H1 (cell line): ENCODE data around the gene RAB11FIP5. TPM values are rescaled to one million over a fixed set of nuclear protein-coding genes. Genes with fewer than 3 reads are reported as not detected.

ENCODE experiments used
- CTCF ChIA-PET: fragments of 300-600 bp; sonication (Branson Sonifier 250); formaldehyde crosslinking; loops from one replicate; lab custom pipeline; 2021; ENCODE audit not compliant: partially characterized antibody; lab: Charles Lee
- POLR2A ChIA-PET: fragments of 300-600 bp; sonication (Branson Sonifier 250); formaldehyde crosslinking; loops from one replicate; lab custom pipeline; 2021; ENCODE audit warnings: inconsistent platforms; ENCODE audit not compliant: partially characterized antibody; lab: Charles Lee
- DNase-seq, 2 experiments: peaks; one replicate each; pipeline versions ENCODE4 v3.0.0 to v3.0.0-alpha.2; 2010 to 2022; ENCODE audit warnings: low spot score in 2 of 2, low read depth in 1 of 2, mixed read lengths in 1 of 2
- FAIRE-seq: peaks from 2 replicates; lab custom pipeline; 2011; peaks lifted over from hg19 to GRCh38; lab: Jason Lieb, UNC
- H2AFZ ChIP-seq: 2 replicates; pipeline ENCODE4 v1.8.1; 2012; ENCODE audit warnings: low read length, inconsistent platforms
- H2AK5ac ChIP-seq: 2 replicates; pipeline ENCODE4 v1.6.1; 2013; ENCODE audit warnings: low read depth, low read length
- H2BK120ac ChIP-seq: replicated peaks from 2 replicates; pipeline ENCODE3; 2013; ENCODE audit warnings: low read depth, low read length, inconsistent platforms
- H2BK12ac ChIP-seq: 2 replicates; pipeline ENCODE4 v1.6.1; 2013; ENCODE audit warnings: low read depth, low read length
- H2BK15ac ChIP-seq: 2 replicates; pipeline ENCODE4 v1.6.1; 2013; ENCODE audit warnings: low read length
- H2BK20ac ChIP-seq: 2 replicates; pipeline ENCODE4 v1.6.1; 2013; ENCODE audit warnings: low read length
- H2BK5ac ChIP-seq: 2 replicates; pipeline ENCODE4 v1.6.1; 2013; ENCODE audit warnings: low read depth, low read length
- H3K14ac ChIP-seq: 2 replicates; pipeline ENCODE4 v1.6.1; 2013; ENCODE audit warnings: inconsistent platforms; ENCODE audit not compliant: insufficient read length
- H3K18ac ChIP-seq: 2 replicates; pipeline ENCODE4 v1.6.1; 2013; ENCODE audit warnings: low read length; ENCODE audit errors: extremely low read depth
- H3K23ac ChIP-seq: 2 replicates; pipeline ENCODE4 v1.6.1; 2013; ENCODE audit warnings: inconsistent platforms; ENCODE audit not compliant: insufficient read length
- H3K23me2 ChIP-seq: 2 replicates; pipeline ENCODE4 v1.6.1; 2013; ENCODE audit warnings: low read depth, low read length
- H3K27ac ChIP-seq: 2 replicates; pipeline ENCODE4 v1.6.1; 2011; ENCODE audit warnings: low read depth, low read length, inconsistent platforms
- H3K27me3 ChIP-seq, 4 experiments: replicated peaks in 1 of 4; 1 replicate in 1 of 4; 2 replicates in 3 of 4; pipeline versions ENCODE4 v1.6.1 to v1.8.1; 2011 to 2013; ENCODE audit warnings: low read length in 3 of 4, mild to moderate bottlenecking in 3 of 4, inconsistent platforms in 2 of 4, mixed read lengths in 2 of 4, moderate library complexity in 1 of 4; ENCODE audit not compliant: control insufficient read depth in 3 of 4, insufficient read depth in 3 of 4; ENCODE audit errors: extremely low read depth in 1 of 4
- H3K36me3 ChIP-seq, 4 experiments: 2 replicates each; pipeline versions ENCODE4 v1.6.1 to v1.8.1; 2011 to 2013; ENCODE audit warnings: mild to moderate bottlenecking in 4 of 4, low read length in 3 of 4, moderate library complexity in 2 of 4, control low read depth in 1 of 4, inconsistent platforms in 1 of 4; ENCODE audit not compliant: insufficient read depth in 4 of 4, control insufficient read depth in 2 of 4
- H3K4ac ChIP-seq: replicated peaks from 2 replicates; pipeline ENCODE3; 2013; ENCODE audit warnings: low read length, low read depth, mixed read lengths, inconsistent platforms; ENCODE audit not compliant: insufficient read length
- H3K4me1 ChIP-seq, 4 experiments: replicated peaks in 1 of 4; 1 replicate in 1 of 4; 2 replicates in 3 of 4; pipeline versions ENCODE4 v1.6.1 to v1.8.1; 2011 to 2013; ENCODE audit warnings: low read length in 3 of 4, inconsistent platforms in 2 of 4, mixed read lengths in 1 of 4; ENCODE audit not compliant: insufficient read depth in 4 of 4, control insufficient read depth in 3 of 4
- H3K4me2 ChIP-seq, 2 experiments: 2 replicates each; pipeline versions ENCODE4 v1.6.1 to v1.8.1; 2011 to 2013; ENCODE audit warnings: low read depth in 2 of 2, low read length in 2 of 2, control low read depth in 1 of 2, inconsistent platforms in 1 of 2, mild to moderate bottlenecking in 1 of 2; ENCODE audit not compliant: insufficient read depth in 1 of 2
- H3K4me3 ChIP-seq, 4 experiments: fragments of 200-600, 300-600 bp in 1 of 4; sonication (generic), shearing (Covaris generic), sonication (Bioruptor Twin) in 1 of 4; 2 replicates each; pipeline versions ENCODE4 v1.5.1 to v1.8.1; 2011 to 2016; ENCODE audit warnings: low read length in 4 of 4, low read depth in 3 of 4, control low read depth in 2 of 4, inconsistent platforms in 2 of 4, mild to moderate bottlenecking in 2 of 4, mixed read lengths in 1 of 4, moderate library complexity in 1 of 4; ENCODE audit not compliant: insufficient read depth in 2 of 4; ENCODE audit errors: extremely low read depth in 1 of 4
- H3K56ac ChIP-seq: replicated peaks from 2 replicates; pipeline ENCODE3; 2013; ENCODE audit warnings: low read depth, mild to moderate bottlenecking, mixed read lengths, low read length, inconsistent platforms; ENCODE audit not compliant: insufficient read length
- H3K79me1 ChIP-seq: 2 replicates; pipeline ENCODE4 v1.6.1; 2013; ENCODE audit warnings: low read depth, low read length, control low read depth
- H3K79me2 ChIP-seq, 2 experiments: 2 replicates each; pipeline versions ENCODE4 v1.6.1 to v1.8.1; 2012 to 2013; ENCODE audit warnings: low read length in 2 of 2, mild to moderate bottlenecking in 2 of 2, inconsistent platforms in 1 of 2; ENCODE audit not compliant: insufficient read depth in 2 of 2, control insufficient read depth in 1 of 2
- H3K9ac ChIP-seq, 4 experiments: replicated peaks in 1 of 4; 1 replicate in 1 of 4; 2 replicates in 3 of 4; pipeline versions ENCODE4 v1.6.1 to v1.8.1; 2011 to 2013; ENCODE audit warnings: low read depth in 3 of 4, low read length in 3 of 4, control low read depth in 2 of 4, mild to moderate bottlenecking in 2 of 4, moderate library complexity in 2 of 4, inconsistent platforms in 1 of 4; ENCODE audit errors: extremely low read depth in 1 of 4
- H3K9me3 ChIP-seq, 2 experiments: 2 replicates each; pipeline versions ENCODE4 v1.6.1 to v1.8.1; 2012 to 2013; ENCODE audit warnings: mild to moderate bottlenecking in 2 of 2, moderate library complexity in 2 of 2, control low read depth in 1 of 2, inconsistent platforms in 1 of 2, low read depth in 1 of 2, low read length in 1 of 2, mixed read lengths in 1 of 2; ENCODE audit not compliant: insufficient read depth in 2 of 2
- H4K20me1 ChIP-seq, 2 experiments: replicated peaks in 1 of 2; 2 replicates each; pipeline versions ENCODE3 to v1.8.1; 2011 to 2013; ENCODE audit warnings: inconsistent platforms in 2 of 2, low read length in 2 of 2, mild to moderate bottlenecking in 1 of 2; ENCODE audit not compliant: insufficient read depth in 2 of 2, control insufficient read depth in 1 of 2
- H4K5ac ChIP-seq: 2 replicates; pipeline ENCODE4 v1.6.1; 2013; ENCODE audit warnings: low read length, low read depth, mixed read lengths, inconsistent platforms; ENCODE audit not compliant: insufficient read length
- H4K8ac ChIP-seq: 2 replicates; pipeline ENCODE4 v1.8.0; 2013; ENCODE audit warnings: mild to moderate bottlenecking, moderate library complexity, low read length, inconsistent platforms; ENCODE audit not compliant: insufficient read depth; ENCODE audit errors: extremely low read depth
- H4K91ac ChIP-seq: replicated peaks from 2 replicates; pipeline ENCODE3; 2013; ENCODE audit warnings: low read length, mixed read lengths, inconsistent platforms; ENCODE audit not compliant: insufficient read length
- EP300 ChIP-seq, 2 experiments: IDR thresholded peaks; 1 replicate in 1 of 2; 2 replicates in 1 of 2; pipeline ENCODE4 v1.6.1; 2011 to 2012; ENCODE audit warnings: low read depth in 2 of 2, low read length in 2 of 2, mild to moderate bottlenecking in 2 of 2, borderline replicate concordance in 1 of 2, inconsistent platforms in 1 of 2, moderate library complexity in 1 of 2
- RXRA ChIP-seq: IDR thresholded peaks from 2 replicates; pipeline ENCODE4 v1.6.1; 2011; ENCODE audit warnings: low read depth, mild to moderate bottlenecking, low read length, moderate library complexity; ENCODE audit not compliant: insufficient read depth
- TBP ChIP-seq: IDR thresholded peaks from 2 replicates; pipeline ENCODE4 v1.6.1; 2011; ENCODE audit warnings: low read depth, low read length, improper control_type of control experiment
- ZNF274 ChIP-seq: IDR thresholded peaks from 2 replicates; pipeline ENCODE4 v1.7.0; 2012; ENCODE audit warnings: low read length, borderline replicate concordance; ENCODE audit errors: extremely low read depth
- WGBS, 2 experiments: shearing (Covaris generic) in 1 of 2; methylation state at CpG; one replicate each; pipeline versions ENCODE4 v1.1.6 to v1.1.7; 2013 to 2015; ENCODE audit warnings: low lambda C conversion rate in 2 of 2, mixed read lengths in 2 of 2, inconsistent platforms in 1 of 2, low coverage in 1 of 2, missing lambda C conversion rate in 1 of 2; ENCODE audit not compliant: insufficient replicate concordance in 2 of 2, insufficient coverage in 1 of 2, insufficient read length in 1 of 2; ENCODE audit errors: extremely low coverage in 1 of 2, missing lambda C conversion rate in 1 of 2; 5-methylcytosine and 5-hydroxymethylcytosine counted together
- polyA plus RNA-seq, 7 experiments: library from polyadenylated mRNA; depleted of rRNA in 3 of 7; stranded (reverse) in 5 of 7; unstranded in 2 of 7; fragments of >200 nt in 5 of 7; fragments of 200-250 nt in 2 of 7; gene quantifications; 1 replicate in 5 of 7; 2 replicates in 1 of 7; 4 replicates in 1 of 7; pipeline versions ENCODE4 v1.2.1 to v1.2.3, GENCODE V29; 2011 to 2013; ENCODE audit warnings: missing spikeins in 2 of 7, mixed read lengths in 2 of 7
- total RNA-seq: library from RNA; stranded (reverse); fragmentation: NEBNext Ultra II Directional; extraction: Animal tissue kit (Norgen Biotek cat#: 25700); gene quantifications from 2 replicates; pipeline ENCODE4 v1.2.1, GENCODE V29; 2021
- TF ChIP-seq, protein P1 (sequence below): IDR thresholded peaks from 2 replicates; pipeline ENCODE4 v1.6.1; 2011; ENCODE audit warnings: low read length, improper control_type of control experiment
- TF ChIP-seq, protein P2 (sequence below): IDR thresholded peaks from 2 replicates; pipeline ENCODE4 v1.6.1; 2012; ENCODE audit warnings: inconsistent platforms
- TF ChIP-seq, protein P3 (sequence below): IDR thresholded peaks from 2 replicates; pipeline ENCODE4 v1.6.1; 2012; ENCODE audit warnings: low read length, inconsistent platforms

The RAB11FIP5 gene
- total and polyA plus RNA-seq, 2 of the 8 experiments (the other 6 are each of a cell fraction or from before 2014, with no cell fraction given): 6.3 to 17.0 TPM

DNA sequence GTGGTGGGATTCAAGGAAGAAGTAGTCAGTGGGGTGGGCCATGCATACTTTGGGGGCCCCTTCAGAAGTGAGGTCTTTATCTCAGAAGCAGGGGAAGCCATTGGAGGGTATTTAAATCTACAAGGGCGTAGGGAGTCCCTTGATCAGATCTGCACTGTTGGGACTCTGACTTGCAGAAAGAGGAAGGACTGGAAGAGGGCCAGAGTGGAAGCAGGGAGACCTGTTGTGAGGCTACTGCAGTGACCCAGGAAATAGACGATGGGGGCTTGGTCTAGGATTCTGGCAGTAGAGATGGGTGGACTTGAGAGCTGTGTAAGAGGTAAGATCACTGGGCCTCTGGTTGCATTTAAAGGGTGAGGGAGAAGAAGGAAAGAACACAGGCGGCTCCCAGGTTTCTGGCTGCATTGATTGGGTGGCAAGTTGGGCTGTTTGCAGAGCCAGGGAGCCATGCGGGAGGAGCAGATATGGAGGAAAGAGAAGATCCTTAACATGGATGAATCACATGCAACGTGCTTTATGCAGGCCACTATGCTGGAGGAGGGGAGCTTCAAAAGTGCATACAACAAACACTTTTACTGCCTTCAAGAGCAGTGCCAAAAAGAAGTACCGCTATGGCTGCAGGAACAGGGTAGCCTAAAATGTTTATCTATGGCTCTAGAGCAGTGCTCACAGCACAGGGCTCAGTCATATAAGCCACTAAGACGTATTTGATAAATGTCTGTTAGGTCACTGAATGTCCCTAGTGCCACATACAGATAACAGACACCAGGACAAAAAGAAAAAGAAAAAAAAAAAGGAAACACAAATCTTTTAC is 43.5 kb downstream of the RAB11FIP5 start:
- Histone ChIP-seq H3K4me1 (peaks cover 4 to 18% (median 8%) of the 10 kb centered on the region in 4 experiments; a peak in 6 of 7 replicates), H3K23me2 (peaks cover 14% of the 10 kb centered on the region; the same call in 1 of the 2 replicates), H4K5ac (no peak overlapping the region), H2BK5ac (no peak overlapping the region), H4K91ac (no peak overlapping the region), H4K20me1 (peaks cover 3 to 16% of the 10 kb centered on the region in 2 experiments), H3K79me1 (peaks cover 16% of the 10 kb centered on the region; the same call in 1 of the 2 replicates), H2BK20ac (no peak overlapping the region), H2BK120ac (no peak overlapping the region), H3K9ac (peak overlapping the region in 1 of 4 experiments; percentile 65; a peak in 1 of 7 replicates), H3K79me2 (peaks cover 4 to 45% of the 10 kb centered on the region in 2 experiments; a peak in 3 of 4 replicates), H3K18ac (no peak overlapping the region), H3K56ac (no peak overlapping the region), H3K27me3 (peaks cover 0 to 4% (median 0%) of the 10 kb centered on the region in 4 experiments; a peak in 4 of 7 replicates), H3K9me3 (no peaks in the 10 kb centered on the region), H3K14ac (no peak overlapping the region), H2AK5ac (0 out of 2 replicates have a peak overlapping the region, but pooled peaks have one; percentile 13), H2BK15ac (no peak overlapping the region), H2BK12ac (0 out of 2 replicates have a peak overlapping the region, but pooled peaks have one; percentile 23), H3K4ac (no peak overlapping the region), H3K23ac (no peak overlapping the region), H3K27ac (no peak overlapping the region), H3K4me2 (peak overlapping the region; percentile 85 to 97), H4K8ac (no peak overlapping the region), H2AFZ (no peak overlapping the region), H3K4me3 (peak overlapping the region; percentile 63 to 86 (median 76); a peak in 7 of 8 replicates), H3K36me3 (no peaks in the 10 kb centered on the region)
- ChIA-PET POLR2A (interaction anchor here (0.7 to 0.9 kb wide), 3 partner anchors 8 to 89 kb away, joined by 3 to 4 read pairs (median 4); no protein-coding TSS in a partner anchor), CTCF (no interaction called here)
- DNase-seq (no peak), FAIRE-seq (no peak)
- WGBS, 2 experiments: 85% methylated on average over 7 of the region's 7 CpGs; no CpG with 5 or more reads in 1 of the 2 experiments
- TF ChIP-seq ZNF274 (no peak), EP300 (IDR thresholded peaks at IDR 0.05; ENCODE audit: borderline replicate concordance in 1 of 2, low read depth in 2 of 2, low read length in 2 of 2) (no peak), TBP (no peak), RXRA (no peak)
- TF ChIP-seq, protein P1, sequence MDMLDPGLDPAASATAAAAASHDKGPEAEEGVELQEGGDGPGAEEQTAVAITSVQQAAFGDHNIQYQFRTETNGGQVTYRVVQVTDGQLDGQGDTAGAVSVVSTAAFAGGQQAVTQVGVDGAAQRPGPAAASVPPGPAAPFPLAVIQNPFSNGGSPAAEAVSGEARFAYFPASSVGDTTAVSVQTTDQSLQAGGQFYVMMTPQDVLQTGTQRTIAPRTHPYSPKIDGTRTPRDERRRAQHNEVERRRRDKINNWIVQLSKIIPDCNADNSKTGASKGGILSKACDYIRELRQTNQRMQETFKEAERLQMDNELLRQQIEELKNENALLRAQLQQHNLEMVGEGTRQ: no peak
- TF ChIP-seq, protein P2, sequence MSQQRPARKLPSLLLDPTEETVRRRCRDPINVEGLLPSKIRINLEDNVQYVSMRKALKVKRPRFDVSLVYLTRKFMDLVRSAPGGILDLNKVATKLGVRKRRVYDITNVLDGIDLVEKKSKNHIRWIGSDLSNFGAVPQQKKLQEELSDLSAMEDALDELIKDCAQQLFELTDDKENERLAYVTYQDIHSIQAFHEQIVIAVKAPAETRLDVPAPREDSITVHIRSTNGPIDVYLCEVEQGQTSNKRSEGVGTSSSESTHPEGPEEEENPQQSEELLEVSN: no peak
- TF ChIP-seq, protein P3, sequence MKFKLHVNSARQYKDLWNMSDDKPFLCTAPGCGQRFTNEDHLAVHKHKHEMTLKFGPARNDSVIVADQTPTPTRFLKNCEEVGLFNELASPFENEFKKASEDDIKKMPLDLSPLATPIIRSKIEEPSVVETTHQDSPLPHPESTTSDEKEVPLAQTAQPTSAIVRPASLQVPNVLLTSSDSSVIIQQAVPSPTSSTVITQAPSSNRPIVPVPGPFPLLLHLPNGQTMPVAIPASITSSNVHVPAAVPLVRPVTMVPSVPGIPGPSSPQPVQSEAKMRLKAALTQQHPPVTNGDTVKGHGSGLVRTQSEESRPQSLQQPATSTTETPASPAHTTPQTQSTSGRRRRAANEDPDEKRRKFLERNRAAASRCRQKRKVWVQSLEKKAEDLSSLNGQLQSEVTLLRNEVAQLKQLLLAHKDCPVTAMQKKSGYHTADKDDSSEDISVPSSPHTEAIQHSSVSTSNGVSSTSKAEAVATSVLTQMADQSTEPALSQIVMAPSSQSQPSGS: no peak
